UCSD-AML1 (cell line): ENCODE results near the gene NRXN2.

Experiments used
- DNase-seq: peaks from one replicate; lab custom pipeline; 2025; ENCODE audit not compliant: unreplicated experiment; lab: John Stamatoyannopoulos, UW

The NRXN2 gene

GRCh38 chr11:64653388-64653973 lies 69.5 kb downstream of the NRXN2 start:
- DNase-seq: no peak

DNA sequence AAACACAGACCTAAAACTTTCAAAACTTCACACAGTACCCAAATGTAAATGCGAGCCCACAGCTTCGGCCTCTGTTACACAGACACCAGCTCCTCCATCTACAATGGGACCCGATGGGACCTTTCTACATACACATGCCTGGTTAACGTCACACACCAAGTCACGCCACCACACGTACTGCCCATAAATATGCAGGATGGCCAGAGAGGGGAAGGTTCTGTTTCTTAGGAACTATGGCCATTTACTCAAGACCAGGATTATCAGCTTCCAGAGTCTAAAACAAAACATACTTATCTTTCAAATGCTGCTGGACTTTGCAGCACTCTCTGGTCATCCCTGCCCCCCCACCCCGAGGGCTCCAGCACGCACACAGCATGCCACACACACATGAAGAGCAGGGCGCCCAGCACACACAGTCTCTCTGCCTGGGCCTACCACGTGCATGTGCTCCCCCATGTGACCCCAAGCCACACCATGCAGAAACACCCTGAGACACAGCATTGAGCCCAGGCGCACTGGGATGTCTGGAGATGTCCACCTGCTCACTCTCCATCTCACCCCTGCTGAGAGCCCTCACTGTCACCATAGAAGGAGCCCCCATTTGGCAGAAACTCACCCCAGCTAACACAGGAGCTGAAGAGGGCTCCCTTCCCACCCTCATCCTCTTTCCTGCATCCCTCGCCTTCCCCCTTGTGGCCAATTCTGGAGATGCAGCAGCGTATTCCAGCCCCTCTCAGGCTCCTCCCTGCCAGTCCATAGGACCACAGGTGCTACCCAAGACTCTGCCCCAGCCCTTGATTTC lies 70.2 kb downstream of the NRXN2 start:
- peak; percentile 80 for DNase-seq

- DNase-seq: peak; percentile 31
Observed at GRCh38 chr11:64650923-64651523, 72.0 kb downstream of the NRXN2 start.

GRCh38 chr11:64649291-64649697 lies 73.7 kb downstream of the NRXN2 start:
- peak; percentile 35 for DNase-seq

GRCh38 chr11:64648551-64648950 lies 74.4 kb downstream of the NRXN2 start:
- DNase-seq: no peak

DNA sequence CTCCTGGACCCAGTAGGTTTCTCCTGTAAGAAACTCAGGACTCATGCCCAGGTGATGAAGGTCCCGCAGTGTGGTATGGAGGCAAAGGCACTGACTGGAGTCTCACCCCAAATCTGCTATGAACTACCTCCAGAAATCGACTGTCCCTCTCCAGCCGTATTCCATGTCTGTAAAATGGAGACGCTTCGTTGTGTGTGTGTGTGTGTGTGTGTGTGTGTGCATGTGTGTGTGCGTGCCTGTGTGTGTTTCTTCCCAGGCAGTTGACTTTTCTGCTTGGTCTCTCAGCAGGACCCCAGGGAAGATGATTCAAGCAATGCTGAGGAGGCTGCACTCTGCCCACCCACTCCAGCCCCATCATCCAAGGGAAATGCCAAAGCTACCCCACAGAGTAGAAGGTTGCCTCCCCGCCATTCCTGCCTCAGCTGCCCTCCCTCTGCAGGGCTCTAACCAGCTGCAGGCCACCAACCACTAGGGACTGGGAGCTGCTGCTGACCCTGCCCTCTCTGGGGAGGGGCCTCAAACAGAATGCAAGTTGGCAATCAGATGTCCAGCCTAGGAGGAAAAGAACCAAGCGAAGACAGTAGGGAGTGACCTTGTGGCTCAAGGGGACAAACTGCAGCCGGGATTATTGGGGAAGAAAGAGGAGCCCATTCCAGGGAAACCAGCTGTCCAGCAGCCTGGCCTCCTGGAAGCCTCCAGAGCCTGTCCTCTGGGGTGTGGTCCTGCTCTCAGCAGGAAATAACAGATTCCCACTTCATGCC lies 75.8 kb downstream of the NRXN2 start:
- no peak for DNase-seq

DNA sequence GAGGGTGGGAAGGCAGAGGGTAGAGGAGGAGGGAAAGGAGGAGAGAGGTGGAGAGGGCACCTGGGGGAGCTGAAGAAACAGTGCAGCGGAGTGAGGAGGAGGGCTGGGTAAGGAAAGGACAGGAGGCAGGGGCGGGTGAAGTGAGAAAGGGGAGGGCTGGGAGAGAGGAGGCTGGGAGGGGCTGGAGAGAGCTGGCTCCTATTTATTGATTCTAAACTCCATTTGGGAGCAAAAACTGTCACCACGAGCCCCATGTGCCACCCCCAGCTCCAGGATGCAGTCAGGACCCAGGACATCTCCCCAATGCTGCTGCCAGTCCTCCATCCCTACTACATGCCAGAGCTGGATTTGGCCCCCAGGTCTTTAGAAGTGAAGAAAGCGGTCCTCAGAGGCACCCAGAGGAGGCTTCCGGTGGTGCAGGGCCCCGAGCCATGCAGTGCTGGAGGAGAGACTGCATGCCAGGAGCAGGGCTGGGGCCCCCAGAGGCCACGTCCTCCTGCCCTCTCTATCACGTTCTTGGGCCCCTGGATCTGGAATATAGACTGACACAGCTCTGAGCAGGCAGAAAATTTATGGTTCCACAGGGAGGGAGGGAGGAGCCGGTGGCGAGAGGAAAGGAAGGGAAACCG lies 78.2 kb downstream of the NRXN2 start:
- DNase-seq: peak; percentile 58

DNA sequence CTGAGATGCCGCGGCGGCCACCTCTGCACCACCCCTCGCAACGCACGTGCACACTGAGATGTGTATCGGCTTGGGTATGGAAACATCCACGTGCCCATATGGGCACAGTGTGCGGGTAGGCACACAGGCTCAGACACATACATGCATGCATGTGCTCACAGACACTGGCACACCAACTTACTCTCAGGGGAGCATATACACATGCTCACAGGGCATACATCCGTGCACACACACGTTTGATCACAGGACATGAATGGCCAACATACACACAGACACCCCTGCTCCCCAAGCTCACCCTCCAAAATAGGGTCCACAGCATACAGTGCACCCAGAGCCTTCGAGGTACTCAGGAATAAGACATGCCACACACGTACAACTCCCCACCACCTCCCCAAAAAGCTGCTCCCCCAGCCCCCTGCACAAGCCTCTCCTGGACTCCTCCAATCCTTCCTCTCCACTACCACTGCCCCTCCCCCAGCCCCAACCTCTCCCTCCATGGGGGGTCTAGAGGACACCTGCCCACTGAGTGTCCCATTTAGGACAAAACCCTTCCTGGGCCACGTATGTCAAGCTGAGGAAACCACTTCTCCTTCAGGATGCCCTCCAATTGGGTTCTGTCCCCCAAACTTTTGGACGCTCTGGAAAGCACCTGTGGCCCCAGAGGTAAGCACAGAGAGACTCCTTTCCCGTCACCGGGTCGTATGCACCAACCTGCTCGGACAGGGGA lies 78.9 kb downstream of the NRXN2 start:
- no peak for DNase-seq

- no peak for DNase-seq
Observed at GRCh38 chr11:64643256-64643881, 79.6 kb downstream of the NRXN2 start.

- no peak for DNase-seq
Observed at GRCh38 chr11:64642871-64643255, 80.1 kb downstream of the NRXN2 start.

DNA sequence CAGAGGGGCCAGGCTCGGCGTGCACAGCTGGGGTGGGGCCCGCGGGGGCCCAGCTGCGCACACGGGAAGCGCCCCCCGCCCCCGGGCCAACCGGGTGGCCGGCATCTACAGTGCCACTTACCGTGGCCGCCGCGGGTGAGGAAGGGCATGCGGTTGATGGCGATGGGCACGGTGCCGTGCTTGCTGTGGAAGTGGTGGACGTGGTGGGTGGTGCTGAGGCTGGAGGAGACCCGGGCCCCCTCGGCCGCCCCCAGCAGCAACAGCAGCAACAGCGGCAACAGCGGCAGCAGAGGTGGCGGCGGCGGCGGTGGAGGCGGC lies 80.6 kb downstream of the NRXN2 start:
- no peak for DNase-seq

DNA sequence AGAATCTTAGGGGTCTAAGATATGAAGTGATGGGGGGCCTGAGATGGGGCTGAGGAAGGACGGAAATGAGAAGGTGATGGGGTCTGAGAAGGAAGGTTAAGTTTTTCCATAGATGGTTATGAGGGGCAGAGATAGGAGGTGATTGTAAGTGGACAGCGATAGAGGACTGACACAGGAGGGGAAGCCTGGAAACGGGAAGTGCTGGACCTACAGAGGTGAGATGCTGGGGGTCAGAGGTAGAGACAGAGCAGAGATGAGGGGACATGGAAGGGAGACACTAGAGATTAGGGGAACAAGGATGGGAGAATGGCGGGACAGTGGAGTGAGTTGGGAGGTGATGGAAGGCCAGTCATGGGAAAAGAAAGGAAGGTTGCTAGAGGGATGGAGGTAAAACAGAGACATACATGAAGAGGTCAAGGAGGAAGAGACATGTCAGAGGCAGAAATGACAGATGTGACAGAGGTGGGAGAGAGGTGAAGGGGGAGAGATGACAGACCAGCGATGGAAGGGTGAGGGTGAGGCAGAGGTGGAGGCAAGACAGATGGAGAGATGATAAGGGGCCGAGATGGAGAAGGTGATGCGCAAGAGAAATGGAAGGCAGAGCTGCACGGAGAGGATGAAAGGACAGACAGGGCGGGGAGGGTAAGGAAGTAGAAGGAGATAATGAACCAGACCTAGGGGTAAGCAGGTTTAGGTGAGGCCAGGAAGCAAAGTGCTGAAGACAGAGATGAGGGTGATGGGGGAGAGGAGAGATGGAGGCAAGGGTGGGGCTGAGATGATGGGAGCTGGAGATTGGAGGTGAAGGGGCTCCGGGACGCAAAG lies 81.2 kb downstream of the NRXN2 start:
- DNase-seq: no peak

- DNase-seq: no peak
Observed at GRCh38 chr11:64639885-64640284, 83.1 kb downstream of the NRXN2 start.

DNA sequence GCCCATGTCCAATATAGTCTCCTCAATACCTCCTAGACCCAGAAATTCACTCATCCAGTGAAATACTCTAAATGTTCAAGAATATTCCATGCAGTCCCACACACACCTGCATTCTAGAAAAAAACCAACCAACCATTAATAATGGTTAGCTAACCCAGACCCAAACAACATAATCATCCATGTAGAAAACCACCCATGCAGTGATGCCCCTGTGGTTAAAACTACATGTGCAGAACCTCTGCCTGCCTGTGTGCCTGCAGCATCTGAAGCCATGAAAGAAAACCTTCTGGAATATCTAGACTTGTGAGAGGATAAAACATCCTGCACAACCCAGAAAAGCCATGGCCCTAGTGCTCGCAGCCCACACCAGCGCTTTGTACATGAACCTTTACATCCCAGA lies 84.2 kb downstream of the NRXN2 start:
- DNase-seq: no peak

DNA sequence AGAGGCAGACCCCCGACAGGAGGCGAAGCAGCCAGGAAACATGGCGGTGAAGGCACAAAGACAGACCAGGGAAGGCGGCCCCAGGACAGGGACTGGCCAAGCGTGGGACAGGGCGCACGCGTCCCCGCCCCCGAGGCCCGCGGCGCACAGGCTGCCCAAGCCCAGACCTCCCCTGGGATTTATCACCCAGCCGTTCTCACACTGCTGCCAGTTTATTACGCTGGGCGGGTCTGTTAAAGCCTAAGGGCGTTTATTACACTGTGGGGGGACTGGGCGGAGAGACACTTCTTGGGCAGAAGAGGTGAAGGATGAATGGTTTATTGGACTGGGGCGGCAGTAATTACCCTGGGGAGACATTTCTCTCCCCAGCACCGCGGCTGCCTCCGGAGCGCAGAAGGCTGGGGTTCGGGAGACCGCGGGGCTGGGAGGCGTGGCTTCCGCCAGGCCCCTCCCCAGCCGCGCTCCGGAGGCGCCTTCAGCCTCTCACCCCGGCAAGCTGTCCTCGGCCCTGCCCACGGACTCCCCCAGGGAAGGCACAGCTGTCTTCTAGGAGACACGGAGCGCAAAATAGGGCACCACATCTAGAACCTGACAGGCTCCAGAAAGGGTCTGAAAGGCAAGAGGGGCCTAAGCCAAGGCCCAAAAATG lies 84.9 kb downstream of the NRXN2 start:
- no peak for DNase-seq

DNA sequence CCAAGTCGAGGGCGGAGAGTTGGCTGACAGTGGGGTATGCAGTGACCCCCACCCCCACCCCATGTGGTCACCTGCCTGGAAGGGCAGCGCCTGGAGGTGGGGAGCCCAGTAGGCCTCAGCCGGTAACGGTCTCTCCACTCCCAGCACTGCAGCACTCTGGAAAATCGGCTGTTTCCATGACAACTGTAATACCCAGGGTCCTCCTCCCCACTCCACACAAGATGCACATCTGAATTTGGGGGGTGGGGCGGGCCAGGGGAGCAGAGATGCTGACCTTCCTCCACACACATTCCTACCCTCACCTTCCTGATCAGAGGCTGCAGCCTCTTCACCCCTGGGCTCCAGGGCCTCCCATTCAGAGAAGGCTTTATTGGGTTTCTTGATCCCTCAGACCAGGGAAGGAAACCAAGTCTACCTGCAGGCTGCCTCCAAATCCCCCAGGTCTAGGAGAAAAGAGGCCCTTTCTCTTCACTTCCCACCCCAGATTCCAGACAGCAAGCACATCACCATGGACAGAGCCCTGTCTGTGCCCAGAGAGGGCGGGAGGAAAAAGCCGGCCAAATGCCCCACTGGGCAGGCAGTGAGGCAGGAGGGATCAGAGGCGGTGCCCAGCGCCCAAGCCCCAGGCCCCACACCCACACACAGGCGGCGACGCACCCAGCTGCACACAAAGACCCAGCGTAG lies 85.5 kb downstream of the NRXN2 start:
- DNase-seq: no peak

DNA sequence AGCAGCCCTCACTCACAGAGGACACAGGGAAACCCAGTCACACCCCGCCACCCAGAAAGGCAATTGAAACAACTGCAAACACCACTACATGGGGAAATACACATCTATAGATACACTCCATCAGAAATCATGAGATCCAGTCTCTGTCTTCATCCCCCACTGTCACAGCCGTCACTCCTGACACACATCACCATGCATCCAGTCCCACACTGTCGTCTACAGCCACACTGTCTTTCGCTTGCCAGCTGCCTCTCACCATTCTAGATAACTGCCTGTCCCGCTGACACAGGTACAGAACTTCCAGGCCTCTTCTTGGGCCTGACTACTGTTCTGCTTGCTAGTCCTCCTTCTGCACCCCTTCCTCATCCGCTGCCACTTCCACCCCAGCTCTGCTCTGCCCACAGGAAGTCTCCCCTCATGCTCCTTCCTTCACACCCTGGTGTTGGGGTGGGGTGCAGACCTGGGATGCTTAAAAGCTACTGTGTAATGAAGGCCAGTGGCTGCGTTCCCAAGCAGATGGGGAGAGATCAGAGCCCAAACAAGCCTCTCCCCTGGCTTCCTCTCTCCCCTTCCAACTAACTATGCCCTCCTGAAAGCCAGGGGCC lies 89.3 kb downstream of the NRXN2 start:
- peak; percentile 59 for DNase-seq

DNA sequence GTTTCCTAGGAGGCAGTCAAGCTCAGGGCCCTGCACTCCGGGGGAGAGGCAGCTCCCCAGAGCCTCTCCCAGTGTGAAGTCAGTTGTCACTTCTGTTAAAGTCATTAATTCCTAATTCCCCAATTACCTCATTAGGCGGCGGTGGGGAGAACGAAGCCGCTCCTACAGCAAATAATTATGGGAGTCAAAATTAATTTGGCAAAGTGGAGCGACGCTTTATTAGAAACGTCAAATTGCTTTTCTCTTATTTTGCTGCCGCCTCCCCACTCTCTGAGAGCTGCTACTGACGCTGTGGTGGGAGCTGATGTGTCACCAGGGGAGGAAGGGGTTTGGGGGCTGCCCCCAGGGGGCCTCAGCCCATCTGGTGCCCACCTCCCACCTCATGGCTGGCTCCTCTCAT lies 90.3 kb downstream of the NRXN2 start:
- DNase-seq: no peak
